Loucy (cell line): ENCODE data around the gene POFUT2.

Experiments used
- EZH2phosphoT487 ChIP-seq: fragments of 200-600 bp; IDR thresholded peaks from 2 replicates; pipeline ENCODE4 v1.6.1; 2018; ENCODE audit warnings: antibody characterized with exemption, mild to moderate bottlenecking, moderate library complexity, borderline replicate concordance
- TF ChIP-seq, protein P1 (sequence below): fragments of 200-600 bp; sonication (generic); conservative IDR thresholded peaks from 2 replicates; pipeline ENCODE4 v1.5.1; 2014; ENCODE audit warnings: mild to moderate bottlenecking, antibody characterized with exemption, low read length

DNA sequence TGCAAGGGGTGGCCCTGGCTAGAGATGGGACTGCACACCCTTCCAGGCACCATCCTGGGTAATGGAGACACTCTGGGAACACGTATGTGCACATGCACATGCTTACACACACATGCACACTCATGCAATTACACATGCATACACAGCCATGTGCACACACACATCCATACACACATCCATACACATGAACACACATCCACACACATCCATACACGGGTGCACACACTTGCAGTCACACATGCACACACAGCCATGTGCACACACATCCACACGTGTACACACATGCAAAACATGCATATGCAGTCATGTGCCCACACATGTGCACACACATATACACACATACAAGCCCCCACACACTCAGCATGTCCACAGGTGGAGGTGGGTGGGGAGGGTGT lies 22.3 kb upstream of the POFUT2 start:
- TF ChIP-seq, protein P1, sequence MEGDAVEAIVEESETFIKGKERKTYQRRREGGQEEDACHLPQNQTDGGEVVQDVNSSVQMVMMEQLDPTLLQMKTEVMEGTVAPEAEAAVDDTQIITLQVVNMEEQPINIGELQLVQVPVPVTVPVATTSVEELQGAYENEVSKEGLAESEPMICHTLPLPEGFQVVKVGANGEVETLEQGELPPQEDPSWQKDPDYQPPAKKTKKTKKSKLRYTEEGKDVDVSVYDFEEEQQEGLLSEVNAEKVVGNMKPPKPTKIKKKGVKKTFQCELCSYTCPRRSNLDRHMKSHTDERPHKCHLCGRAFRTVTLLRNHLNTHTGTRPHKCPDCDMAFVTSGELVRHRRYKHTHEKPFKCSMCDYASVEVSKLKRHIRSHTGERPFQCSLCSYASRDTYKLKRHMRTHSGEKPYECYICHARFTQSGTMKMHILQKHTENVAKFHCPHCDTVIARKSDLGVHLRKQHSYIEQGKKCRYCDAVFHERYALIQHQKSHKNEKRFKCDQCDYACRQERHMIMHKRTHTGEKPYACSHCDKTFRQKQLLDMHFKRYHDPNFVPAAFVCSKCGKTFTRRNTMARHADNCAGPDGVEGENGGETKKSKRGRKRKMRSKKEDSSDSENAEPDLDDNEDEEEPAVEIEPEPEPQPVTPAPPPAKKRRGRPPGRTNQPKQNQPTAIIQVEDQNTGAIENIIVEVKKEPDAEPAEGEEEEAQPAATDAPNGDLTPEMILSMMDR, result no peak
- no peak for TF ChIP-seq EZH2phosphoT487
